Muscle of arm (tissue), 12 donors: ENCODE data around the gene CYP27A1. TPM values are rescaled to one million over a fixed set of nuclear protein-coding genes. Genes with fewer than 3 reads are reported as not detected.
"Not testable (repeated sequence)": the region's sequence is repeated elsewhere in the genome, so short reads cannot be mapped to it uniquely, and the experiment has no call there.

Source experiments
- DNase-seq: peaks from one replicate; pipeline ENCODE4 v3.0.0-alpha.2; 2013
- polyA plus RNA-seq, 12 donors: library from polyadenylated mRNA; unstranded; fragments of 120-200 nt; gene quantifications; one replicate each; pipeline ENCODE4 v1.2.1, GENCODE V29; 2013; ENCODE audit not compliant: insufficient read length in 12 of 12

The CYP27A1 gene
- polyA plus RNA-seq, 12 donors, result 10.3 to 25.6 (median 22.3) TPM; not detected in 1

GRCh38 chr2:218756599-218757377 lies 25.2 kb upstream of the CYP27A1 start:
- no peak for DNase-seq

- no peak for DNase-seq
Observed at GRCh38 chr2:218761795-218762194, 20.2 kb upstream of the CYP27A1 start.

GRCh38 chr2:218772759-218773158 lies 9.2 kb upstream of the CYP27A1 start:
- DNase-seq, result not testable (repeated sequence)

- no peak for DNase-seq
Observed at GRCh38 chr2:218773881-218774280, 8.1 kb upstream of the CYP27A1 start.

GRCh38 chr2:218776488-218776887 lies 5.5 kb upstream of the CYP27A1 start:
- no peak for DNase-seq

GRCh38 chr2:218777276-218777990 lies 4.5 kb upstream of the CYP27A1 start:
- no peak for DNase-seq

GRCh38 chr2:218780046-218780445 lies 1.9 kb upstream of the CYP27A1 start:
- no peak for DNase-seq

- peak; percentile 9 for DNase-seq
Observed at GRCh38 chr2:218780851-218781690, 876 bp upstream of the CYP27A1 start.

GRCh38 chr2:218782528-218782844 lies 539 bp downstream of the CYP27A1 start:
- DNase-seq, result peak; percentile 31

GRCh38 chr2:218783688-218784087 lies 1.7 kb downstream of the CYP27A1 start:
- DNase-seq, result no peak

GRCh38 chr2:218785103-218785502 lies 3.2 kb downstream of the CYP27A1 start:
- DNase-seq, result no peak

- no peak for DNase-seq
Observed at GRCh38 chr2:218786133-218786532, 4.2 kb downstream of the CYP27A1 start.

- no peak for DNase-seq
Observed at GRCh38 chr2:218788529-218789255, 6.7 kb downstream of the CYP27A1 start.

- no peak for DNase-seq
Observed at GRCh38 chr2:218792433-218792832, 10.5 kb downstream of the CYP27A1 start.

GRCh38 chr2:218796691-218797090 lies 14.7 kb downstream of the CYP27A1 start:
- DNase-seq, result no peak

- DNase-seq, result no peak
Observed at GRCh38 chr2:218798767-218799504, 17.0 kb downstream of the CYP27A1 start.

- no peak for DNase-seq
Observed at GRCh38 chr2:218799990-218800389, 18.0 kb downstream of the CYP27A1 start.

GRCh38 chr2:218802386-218802994 lies 20.5 kb downstream of the CYP27A1 start:
- no peak for DNase-seq

- DNase-seq, result no peak
Observed at GRCh38 chr2:218804817-218805216, 22.9 kb downstream of the CYP27A1 start.

- DNase-seq, result peak; percentile 26
Observed at GRCh38 chr2:218805627-218806026, 23.7 kb downstream of the CYP27A1 start.
